SHP77 (cell line): ENCODE results near the gene SPAG6.
"Not testable (repeated sequence)": the region's sequence is repeated elsewhere in the genome, so short reads cannot be mapped to it uniquely, and the experiment has no call there.

Source experiments
- DNase-seq, 2 experiments: peaks; one replicate each; lab custom pipeline; 2025; lab: John Stamatoyannopoulos, UW

SPAG6 gene

DNA sequence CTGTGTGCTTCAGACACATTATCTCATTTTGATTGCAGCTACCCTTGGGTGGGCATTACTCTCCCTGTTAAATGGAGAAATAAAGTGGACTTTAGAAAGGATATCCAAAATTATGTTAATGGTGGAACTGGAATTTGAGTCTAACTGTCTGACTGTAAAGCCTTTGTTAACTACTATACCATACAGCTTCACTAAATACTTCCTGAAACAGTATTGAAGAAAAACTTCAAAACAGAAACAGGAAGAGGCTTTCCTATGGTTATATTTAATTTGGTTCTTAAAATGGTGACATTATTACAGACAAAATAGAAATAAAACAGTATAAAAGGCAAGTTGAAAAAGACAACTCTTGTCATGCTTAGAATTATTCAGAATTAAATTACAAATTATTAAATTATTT is 25.0 kb downstream of the SPAG6 start:
- no peak for DNase-seq

DNA sequence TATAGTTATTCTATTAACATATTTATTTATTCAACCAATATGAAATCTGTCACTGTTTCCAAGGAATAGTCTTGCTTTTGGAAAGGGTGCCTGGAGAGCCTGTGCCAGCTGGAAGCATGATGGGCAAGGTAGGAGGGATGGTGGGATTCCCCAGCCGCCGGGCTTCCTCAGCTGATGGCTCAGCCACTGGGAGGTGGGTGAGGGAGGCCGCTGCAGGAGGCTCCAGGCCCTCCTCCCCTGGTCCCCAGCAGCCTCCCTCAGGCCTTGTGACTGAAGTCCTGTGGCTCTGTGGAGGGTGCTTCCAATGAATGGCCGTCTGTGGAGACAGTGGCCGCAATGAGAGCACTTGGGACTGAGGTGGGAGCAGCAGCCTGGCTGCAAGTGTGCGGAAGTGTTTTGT is 27.0 kb downstream of the SPAG6 start:
- no peak for DNase-seq

- DNase-seq: no peak
Measured at GRCh38 chr10:22372917-22373316, 27.6 kb downstream of the SPAG6 start.

GRCh38 chr10:22374489-22375126 is 29.3 kb downstream of the SPAG6 start:
- no peak for DNase-seq

DNA sequence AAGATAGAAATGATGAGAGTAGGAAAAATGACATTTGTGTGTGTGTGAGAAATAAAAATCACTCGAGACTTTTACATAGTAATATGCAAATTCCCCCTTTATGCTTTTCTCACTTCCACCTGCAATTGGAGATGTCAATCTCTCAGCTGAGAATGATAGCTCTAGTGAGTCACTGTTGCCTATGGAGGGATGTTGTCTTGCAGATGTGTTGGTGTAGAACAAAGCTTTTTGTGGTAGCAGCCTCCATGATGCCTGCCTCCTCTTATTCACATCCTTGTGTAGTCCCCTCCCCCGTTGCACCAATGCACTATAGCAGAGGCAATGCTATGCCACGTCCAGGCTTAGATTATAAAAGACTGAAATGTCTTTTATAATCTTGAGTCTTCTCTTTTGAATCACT is 33.8 kb downstream of the SPAG6 start:
- no peak for DNase-seq

GRCh38 chr10:22381262-22381661 is 36.0 kb downstream of the SPAG6 start:
- no peak for DNase-seq

DNA sequence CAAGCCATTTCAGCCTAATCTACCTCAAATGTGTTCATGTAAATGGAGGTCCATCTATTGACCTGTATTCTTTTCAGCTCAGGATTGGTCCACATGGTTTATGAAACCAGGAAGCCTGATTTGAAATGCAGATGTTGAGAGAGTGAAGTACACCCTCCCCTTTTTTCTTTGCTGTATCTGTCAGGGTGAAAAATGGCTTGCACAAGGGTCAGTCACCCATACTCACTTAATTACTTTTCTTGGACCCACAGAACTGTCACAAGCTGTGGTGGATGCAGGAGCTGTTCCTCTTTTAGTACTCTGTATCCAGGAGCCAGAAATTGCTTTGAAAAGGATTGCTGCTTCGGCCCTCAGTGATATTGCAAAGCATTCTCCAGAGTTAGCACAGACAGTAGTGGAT is 41.2 kb downstream of the SPAG6 start:
- no peak for DNase-seq

DNA sequence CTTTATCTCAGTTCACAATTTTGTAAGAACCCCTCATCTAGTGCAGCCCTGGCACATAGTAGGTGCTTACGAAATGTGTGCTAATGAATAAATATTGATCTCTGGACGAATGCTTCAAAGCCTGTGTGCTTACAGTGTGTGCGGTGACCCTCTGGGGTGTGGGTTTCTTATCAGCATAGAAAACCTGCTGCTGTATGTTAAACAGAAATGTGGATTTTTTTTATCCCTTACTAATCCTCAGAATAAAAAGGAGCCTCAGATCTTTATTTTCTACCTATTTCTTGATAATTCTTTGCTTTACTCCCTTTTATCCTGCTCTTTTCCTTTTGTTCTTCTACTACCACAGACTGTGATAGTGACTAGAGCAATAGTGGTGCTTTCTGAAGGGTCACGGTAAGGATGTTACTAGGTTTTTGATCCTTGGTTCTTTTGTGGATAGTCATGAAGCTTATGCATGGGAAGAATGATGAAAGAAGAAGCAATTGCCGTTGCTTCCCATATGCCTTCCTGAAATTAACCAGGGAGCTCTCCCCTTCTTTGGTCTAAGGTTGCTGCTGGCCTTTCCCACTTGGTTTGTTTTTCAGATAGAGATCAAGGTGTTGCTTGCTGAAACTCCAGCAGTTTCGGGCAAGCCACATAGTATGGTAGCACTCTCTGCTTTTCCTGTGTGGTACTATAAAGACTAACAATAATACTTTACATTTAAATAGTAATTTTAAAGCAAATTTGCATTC is 44.7 kb downstream of the SPAG6 start:
- DNase-seq: no peak

DNA sequence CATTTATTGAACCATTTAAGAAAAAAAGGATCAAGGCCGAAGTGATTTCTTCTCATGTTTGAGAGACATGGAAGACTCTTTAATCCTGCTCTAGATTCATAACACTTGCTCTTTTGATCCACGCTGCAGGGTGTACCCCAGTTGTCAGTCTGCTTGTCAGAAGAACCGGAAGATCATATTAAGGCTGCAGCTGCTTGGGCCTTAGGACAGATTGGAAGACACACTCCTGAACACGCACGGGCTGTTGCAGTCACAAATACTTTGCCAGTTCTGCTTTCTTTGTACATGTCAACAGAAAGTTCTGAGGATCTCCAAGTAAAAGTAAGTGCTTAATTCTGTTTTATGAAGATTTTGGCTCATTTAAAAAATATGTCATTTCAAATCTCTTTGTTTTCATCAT is 46.3 kb downstream of the SPAG6 start:
- DNase-seq: no peak

DNA sequence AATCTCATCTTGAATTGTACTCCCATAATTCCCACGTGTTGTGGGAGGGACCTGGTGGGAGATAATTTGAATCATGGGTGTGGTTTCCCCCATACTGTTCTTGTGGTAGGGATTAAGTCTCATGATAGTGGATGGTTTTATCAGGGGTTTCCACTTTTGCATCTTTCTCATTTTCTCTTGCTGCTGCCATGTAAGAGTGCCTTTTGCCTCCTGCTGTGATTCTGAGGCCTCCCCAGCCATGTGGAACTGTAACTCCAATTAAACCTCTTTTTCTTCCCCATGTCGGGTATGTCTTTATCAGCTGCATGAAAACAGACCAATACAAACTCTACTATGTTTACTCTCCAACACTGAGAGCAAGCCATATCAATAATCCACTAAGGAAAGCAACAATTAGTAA is 50.9 kb downstream of the SPAG6 start:
- DNase-seq: not testable (repeated sequence)

GRCh38 chr10:22406916-22407315 is 61.6 kb downstream of the SPAG6 start:
- not testable (repeated sequence) for DNase-seq

GRCh38 chr10:22410394-22410793 is 65.1 kb downstream of the SPAG6 start:
- DNase-seq: no peak

GRCh38 chr10:22410846-22411245 is 65.5 kb downstream of the SPAG6 start:
- DNase-seq: no peak

GRCh38 chr10:22414146-22414545 is 68.8 kb downstream of the SPAG6 start:
- DNase-seq: no peak

DNA sequence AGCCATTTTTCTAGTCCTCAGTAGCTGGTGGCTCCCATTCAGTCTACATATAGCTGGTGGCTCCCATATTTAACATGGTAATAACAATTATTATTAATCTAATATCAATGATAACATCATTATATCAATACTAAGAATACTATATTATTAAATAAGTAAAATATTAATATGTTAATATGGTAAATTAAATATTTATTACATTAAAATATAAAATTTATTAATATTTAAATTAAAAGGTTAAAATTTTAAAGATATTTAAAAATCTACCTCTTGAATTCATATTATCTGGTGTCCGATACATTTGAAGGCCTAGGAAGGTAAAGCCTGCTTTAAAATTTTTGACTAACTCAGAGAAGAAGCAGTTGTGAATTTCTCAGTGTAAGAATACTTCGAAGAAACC is 69.8 kb downstream of the SPAG6 start:
- DNase-seq: no peak

- no peak for DNase-seq
Measured at GRCh38 chr10:22417736-22418268, 72.5 kb downstream of the SPAG6 start.

DNA sequence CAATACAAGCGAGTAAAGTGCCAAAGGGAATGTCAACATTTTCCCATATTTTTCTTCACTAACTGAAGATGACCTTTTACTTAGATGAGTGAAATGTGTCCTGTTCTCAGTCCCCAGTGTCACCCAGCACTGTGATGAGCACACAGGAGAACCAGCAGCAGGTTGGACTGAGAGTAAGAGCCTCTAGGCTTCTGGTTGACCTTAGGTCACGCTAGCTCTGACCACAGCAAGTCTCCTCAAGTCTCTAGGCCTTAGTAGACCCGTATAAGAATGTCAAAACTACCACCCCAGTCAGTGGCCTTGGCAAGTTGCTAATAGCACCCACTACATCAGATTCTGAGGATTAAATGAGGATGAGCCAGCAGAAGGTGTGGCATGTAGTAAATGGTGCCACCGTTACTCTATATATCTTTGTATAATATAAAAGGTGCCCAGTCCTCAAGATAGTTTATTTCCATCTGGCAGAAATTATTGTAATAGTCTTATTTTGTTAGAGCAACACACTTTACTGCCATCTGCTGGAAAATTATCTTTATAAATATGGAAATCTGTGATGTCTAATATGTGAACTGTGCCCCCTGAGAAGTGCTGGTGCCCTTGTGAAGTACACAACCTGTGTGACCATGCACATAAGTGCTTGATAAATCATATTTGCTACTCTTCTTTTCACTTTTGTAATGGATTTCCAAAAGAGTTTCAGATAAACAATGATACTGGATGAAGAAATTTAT is 75.7 kb downstream of the SPAG6 start:
- DNase-seq: no peak

DNA sequence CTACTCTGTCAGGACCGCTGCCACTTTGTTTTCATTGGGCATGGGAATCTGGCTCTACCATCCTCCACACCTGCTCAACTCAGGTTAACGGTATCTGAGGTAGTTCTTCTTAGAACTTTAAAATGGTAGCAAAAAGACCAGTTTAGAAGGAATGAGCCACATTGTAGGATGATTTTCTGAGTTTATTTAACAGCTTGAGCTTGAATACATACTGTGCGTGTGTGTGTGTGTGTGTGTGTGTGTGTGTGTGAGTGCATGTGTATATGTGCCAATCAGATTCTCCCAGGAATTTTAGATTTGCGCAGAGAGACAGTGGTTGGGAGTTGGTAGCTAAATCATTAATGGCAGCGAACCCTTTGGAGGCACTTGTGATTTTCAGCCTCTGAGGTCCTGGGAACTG is 81.4 kb downstream of the SPAG6 start:
- no peak for DNase-seq

DNA sequence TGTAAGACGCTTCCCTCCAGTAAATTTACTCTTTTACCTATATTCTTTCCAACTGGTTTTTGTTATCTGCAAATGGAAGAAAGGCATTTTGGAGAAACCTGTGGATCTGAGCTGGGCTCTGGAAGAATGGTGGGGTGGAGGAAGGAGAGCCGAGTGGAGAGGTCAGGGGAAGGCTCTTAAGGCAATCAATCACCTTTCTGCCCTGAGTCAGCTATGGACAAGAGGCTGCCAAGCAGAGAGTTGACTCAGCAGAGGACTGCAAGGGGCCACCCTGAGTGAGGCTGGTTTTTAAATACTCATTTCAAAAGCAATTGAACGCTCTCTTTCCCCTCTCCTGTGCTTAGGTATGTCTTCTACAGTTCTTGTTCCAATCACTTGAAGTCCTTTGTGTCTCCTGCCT is 81.8 kb downstream of the SPAG6 start:
- no peak for DNase-seq

GRCh38 chr10:22427890-22428571 is 82.7 kb downstream of the SPAG6 start:
- DNase-seq: peak; percentile 59 to 63

GRCh38 chr10:22429146-22429545 is 83.8 kb downstream of the SPAG6 start:
- DNase-seq: no peak

DNA sequence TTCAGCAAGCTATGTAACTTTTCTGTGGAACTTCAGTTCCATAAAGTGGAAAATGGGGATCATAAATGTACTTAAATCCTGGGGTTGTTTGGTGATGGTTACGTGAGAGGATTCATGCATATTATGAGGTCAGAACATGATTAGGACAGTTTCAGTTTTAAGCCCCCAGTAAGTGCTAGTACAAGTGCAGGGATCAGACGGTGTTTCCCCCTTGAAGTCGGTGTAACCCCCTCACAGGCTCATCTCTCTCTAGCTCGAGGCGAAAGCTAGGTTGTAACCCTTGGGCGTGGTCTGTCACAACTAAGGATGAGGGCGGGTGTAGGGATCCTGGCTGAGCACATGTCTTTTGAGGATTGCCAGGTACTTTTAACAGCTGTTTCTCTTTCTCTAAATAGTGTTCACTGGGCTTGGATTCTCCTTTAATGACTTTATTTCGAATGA is 84.7 kb downstream of the SPAG6 start:
- no peak for DNase-seq
